Gastroesophageal sphincter (tissue), 4 donors: ENCODE measurements around the gene C9orf78. TPM values are rescaled to one million over a fixed set of nuclear protein-coding genes. Genes with fewer than 3 reads are reported as not detected.

Experiments used
- ATAC-seq: fragments of 150-250 bp; one replicate; pipeline ENCODE4 v1.9.1; 2016; ENCODE audit warnings: mild to moderate bottlenecking, moderate library complexity
- H3K27ac ChIP-seq, 4 donors: fragments of 200-600 bp; sonication (generic) in 3 of 4; 1 replicate in 3 of 4; 2 replicates in 1 of 4; pipeline ENCODE4 v1.5.1; 2016 to 2019
- H3K27me3 ChIP-seq: fragments of 200-600 bp; sonication (generic); one replicate; pipeline ENCODE4 v1.5.1; 2019
- H3K36me3 ChIP-seq, 2 donors: fragments of 200-600 bp; sonication (generic); one replicate each; pipeline ENCODE4 v1.5.1; 2019; ENCODE audit warnings: control low read depth in 1 of 2
- H3K4me1 ChIP-seq, 3 donors: fragments of 200-600 bp; sonication (generic); 1 replicate in 2 of 3; 2 replicates in 1 of 3; pipeline ENCODE4 v1.5.1; 2016 to 2019; ENCODE audit warnings: control low read depth in 2 of 3
- H3K4me3 ChIP-seq, 2 donors: fragments of 200-600 bp; sonication (generic); one replicate each; pipeline ENCODE4 v1.5.1; 2019; ENCODE audit warnings: mild to moderate bottlenecking in 1 of 2, moderate library complexity in 1 of 2
- H3K9me3 ChIP-seq, 3 donors: fragments of 200-600 bp; sonication (generic); one replicate each; pipeline ENCODE4 v1.5.1; 2017 to 2019; ENCODE audit warnings: control low read depth in 2 of 3
- EP300 ChIP-seq: sonication (generic); formaldehyde crosslinking; IDR thresholded peaks from one replicate; pipeline ENCODE4 v1.6.1; 2017; ENCODE audit warnings: antibody characterized with exemption, mild to moderate bottlenecking
- POLR2A ChIP-seq, 2 donors: fragments of 450-650 bp; IDR thresholded peaks; one replicate each; pipeline ENCODE4 v1.6.1; 2017; ENCODE audit warnings: antibody characterized with exemption in 2 of 2, mild to moderate bottlenecking in 2 of 2, moderate library complexity in 1 of 2
- POLR2AphosphoS5 ChIP-seq: sonication (generic); formaldehyde crosslinking; IDR thresholded peaks from one replicate; pipeline ENCODE4 v1.6.1; 2017; ENCODE audit warnings: antibody characterized with exemption
- WGBS, 2 donors: methylation state at CpG; one replicate each; pipeline ENCODE4 v1.1.5; 2018; ENCODE audit warnings: low coverage in 1 of 2; 5-methylcytosine and 5-hydroxymethylcytosine counted together
- total RNA-seq, 4 donors: library from RNA; depleted of rRNA; stranded (reverse); fragments of >200 nt; gene quantifications; one replicate each; pipeline ENCODE4 v1.1.0, GENCODE V29; 2016
- TF ChIP-seq, protein P1 (sequence below), 4 experiments: fragments of 200-600 bp in 2 of 4; fragments of 450-650 bp in 2 of 4; sonication (generic) in 1 of 4; IDR thresholded peaks; one replicate each; pipeline ENCODE4 v1.5.1; 2017 to 2019; ENCODE audit warnings: antibody characterized with exemption in 4 of 4, mild to moderate bottlenecking in 2 of 4, moderate library complexity in 2 of 4

The C9orf78 gene
- total RNA-seq, 4 donors from 2014 or later, result 59.9 to 113 (median 85.0) TPM

DNA sequence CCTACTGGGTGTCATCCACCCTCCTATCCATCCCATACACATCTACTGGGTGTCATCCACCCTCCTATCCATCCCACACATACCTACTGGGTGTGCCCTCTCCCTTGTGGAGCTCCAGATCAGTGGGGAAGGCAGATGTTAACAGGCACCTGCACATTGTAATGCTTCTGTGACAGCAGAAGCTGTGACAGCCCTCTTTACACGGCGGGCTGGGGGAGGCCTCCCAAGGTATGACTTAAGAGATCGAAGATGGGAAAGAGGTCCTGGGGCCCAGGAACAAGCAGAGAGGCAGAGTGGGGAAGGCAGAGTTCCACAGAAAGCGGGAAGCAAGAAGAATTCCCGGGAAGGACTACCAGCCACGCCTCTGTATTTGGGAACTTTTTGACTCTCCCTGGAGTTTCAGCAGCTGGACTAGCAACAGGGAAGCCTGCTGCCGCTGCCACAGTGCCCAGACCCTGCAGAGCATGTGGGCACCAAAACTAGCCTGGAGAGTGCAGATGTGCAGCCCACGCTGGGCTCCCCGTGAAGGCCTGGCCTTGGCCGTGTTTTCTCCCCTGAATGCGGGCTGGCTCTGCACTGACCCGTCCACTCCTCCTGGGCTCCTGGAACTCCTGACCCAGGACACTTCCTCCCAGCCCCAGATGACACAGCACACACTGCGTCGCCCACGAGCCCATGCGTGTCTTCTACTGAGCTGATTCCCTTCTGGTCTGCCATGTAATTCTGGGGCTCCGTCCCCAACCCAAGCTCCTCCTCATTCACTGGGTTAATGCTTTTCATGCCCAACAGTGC is 20.4 kb downstream of the C9orf78 start:
- WGBS, 2 donors, result 79 to 80% methylated on average over 1 to 6 of the region's 17 CpGs
- Histone ChIP-seq H3K4me3 (no peak overlapping the region), H3K27ac (no peak overlapping the region), H3K4me1 (no peaks in the 10 kb centered on the region), H3K9me3 (no peaks in the 10 kb centered on the region), H3K27me3 (no peaks in the 10 kb centered on the region), H3K36me3 (peaks cover 0 to 94% of the 10 kb centered on the region in 2 donors)
- TF ChIP-seq EP300 (no peak), POLR2AphosphoS5 (no peak), POLR2A (IDR thresholded peaks at IDR 0.05) (no peak)
- TF ChIP-seq, protein P1, sequence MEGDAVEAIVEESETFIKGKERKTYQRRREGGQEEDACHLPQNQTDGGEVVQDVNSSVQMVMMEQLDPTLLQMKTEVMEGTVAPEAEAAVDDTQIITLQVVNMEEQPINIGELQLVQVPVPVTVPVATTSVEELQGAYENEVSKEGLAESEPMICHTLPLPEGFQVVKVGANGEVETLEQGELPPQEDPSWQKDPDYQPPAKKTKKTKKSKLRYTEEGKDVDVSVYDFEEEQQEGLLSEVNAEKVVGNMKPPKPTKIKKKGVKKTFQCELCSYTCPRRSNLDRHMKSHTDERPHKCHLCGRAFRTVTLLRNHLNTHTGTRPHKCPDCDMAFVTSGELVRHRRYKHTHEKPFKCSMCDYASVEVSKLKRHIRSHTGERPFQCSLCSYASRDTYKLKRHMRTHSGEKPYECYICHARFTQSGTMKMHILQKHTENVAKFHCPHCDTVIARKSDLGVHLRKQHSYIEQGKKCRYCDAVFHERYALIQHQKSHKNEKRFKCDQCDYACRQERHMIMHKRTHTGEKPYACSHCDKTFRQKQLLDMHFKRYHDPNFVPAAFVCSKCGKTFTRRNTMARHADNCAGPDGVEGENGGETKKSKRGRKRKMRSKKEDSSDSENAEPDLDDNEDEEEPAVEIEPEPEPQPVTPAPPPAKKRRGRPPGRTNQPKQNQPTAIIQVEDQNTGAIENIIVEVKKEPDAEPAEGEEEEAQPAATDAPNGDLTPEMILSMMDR (IDR thresholded peaks at IDR 0.05), result no peak
- no peak for ATAC-seq

DNA sequence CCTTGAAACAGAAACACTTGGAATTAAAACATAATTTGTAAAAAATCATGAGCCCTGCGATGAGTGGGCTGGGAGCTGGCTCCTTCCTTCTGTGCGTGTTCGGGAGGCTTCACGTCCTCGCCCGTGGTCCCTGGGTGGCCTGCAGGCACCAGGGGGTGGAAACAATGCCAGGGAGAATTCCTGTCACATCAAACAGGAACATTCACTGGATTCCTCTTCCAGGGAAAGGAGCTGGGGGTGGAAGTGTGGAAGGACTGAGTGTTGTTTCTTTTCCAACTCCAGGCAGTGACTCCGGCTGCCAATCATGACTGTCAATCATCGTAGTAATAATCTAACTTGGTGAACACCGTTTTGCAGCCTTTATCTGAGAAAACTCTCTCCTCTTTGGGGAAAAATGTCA is 21.4 kb downstream of the C9orf78 start:
- no peak overlapping the region for H3K27ac ChIP-seq
- H3K36me3 ChIP-seq, result peaks cover 0 to 94% of the 10 kb centered on the region in 2 donors
- TF ChIP-seq, protein P1 (IDR thresholded peaks at IDR 0.05), result no peak
- TF ChIP-seq EP300 (no peak), POLR2A (IDR thresholded peaks at IDR 0.05) (no peak), POLR2AphosphoS5 (no peak)
- H3K9me3 ChIP-seq, result no peaks in the 10 kb centered on the region
- WGBS, 2 donors, result 59 to 78% methylated on average over 7 to 9 of the region's 9 CpGs
- no peak for ATAC-seq
- H3K4me1 ChIP-seq, result no peaks in the 10 kb centered on the region
- H3K4me3 ChIP-seq, result no peak overlapping the region
- no peaks in the 10 kb centered on the region for H3K27me3 ChIP-seq

DNA sequence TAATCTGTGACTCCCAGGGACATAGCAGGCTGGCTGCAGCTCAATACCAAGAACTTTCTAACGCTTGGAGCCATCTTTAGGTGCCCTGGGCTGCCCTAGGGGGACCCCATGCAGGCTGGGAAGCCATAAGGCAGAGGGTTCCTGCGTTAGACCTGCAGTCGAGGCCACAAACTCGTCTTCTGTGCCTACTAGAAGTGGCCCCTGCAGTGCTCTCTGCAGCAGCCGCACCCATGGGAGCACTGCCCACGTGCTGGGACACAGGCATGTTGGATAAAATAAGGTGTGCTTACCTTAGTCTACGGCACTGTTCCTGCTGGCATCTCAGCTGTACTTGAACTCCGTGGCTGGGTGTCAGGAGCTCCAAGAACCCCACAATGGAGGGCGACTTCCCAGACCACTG is 22.7 kb downstream of the C9orf78 start:
- WGBS, 2 donors, result 100% methylated on average over 3 of the region's 9 CpGs; no CpG with 5 or more reads in 1 of the 2 donors
- Histone ChIP-seq H3K27me3 (no peaks in the 10 kb centered on the region), H3K36me3 (peaks cover 0 to 88% of the 10 kb centered on the region in 2 donors)

DNA sequence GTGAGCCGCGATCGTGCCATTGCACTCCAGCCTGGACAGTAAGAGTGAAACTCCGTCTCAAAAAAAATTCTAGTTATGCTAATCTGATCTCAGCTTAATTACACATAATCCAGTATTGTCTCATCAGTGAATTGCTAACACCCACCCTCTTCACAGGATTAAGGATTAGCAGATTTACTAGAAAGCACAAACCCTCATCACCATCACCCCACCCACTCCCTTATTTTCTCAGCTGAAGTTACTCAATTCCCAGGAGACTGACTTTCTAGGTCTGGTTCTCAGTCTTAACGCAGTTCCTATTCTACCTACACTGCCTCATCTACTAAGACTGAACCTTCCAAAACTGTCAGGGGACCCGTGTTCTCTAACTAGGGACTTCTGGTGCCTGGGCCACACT is 23.1 kb downstream of the C9orf78 start:
- H3K4me1 ChIP-seq, result no peaks in the 10 kb centered on the region
- H3K36me3 ChIP-seq, result peaks cover 0 to 88% of the 10 kb centered on the region in 2 donors
- no peak for ATAC-seq
- no peaks in the 10 kb centered on the region for H3K27me3 ChIP-seq
- no peak for TF ChIP-seq POLR2A (IDR thresholded peaks at IDR 0.05)
- TF ChIP-seq EP300, result no peak
- no peak for TF ChIP-seq POLR2AphosphoS5
- TF ChIP-seq, protein P1 (IDR thresholded peaks at IDR 0.05), result no peak
- 40 to 93% methylated on average over 1 to 5 of the region's 6 CpGs for WGBS, 2 donors
- H3K9me3 ChIP-seq, result no peaks in the 10 kb centered on the region
- no peak overlapping the region for H3K27ac ChIP-seq
- no peak overlapping the region for H3K4me3 ChIP-seq

More for the DNA sequence above, 22.7 kb downstream of the C9orf78 start:
- no peaks in the 10 kb centered on the region for H3K9me3 ChIP-seq
- no peak overlapping the region for H3K27ac ChIP-seq
- ATAC-seq, result no peak
- TF ChIP-seq POLR2AphosphoS5 (no peak), POLR2A (IDR thresholded peaks at IDR 0.05) (no peak), EP300 (no peak)
- TF ChIP-seq, protein P1 (IDR thresholded peaks at IDR 0.05), result no peak
- H3K4me1 ChIP-seq, result no peaks in the 10 kb centered on the region
- no peak overlapping the region for H3K4me3 ChIP-seq

DNA sequence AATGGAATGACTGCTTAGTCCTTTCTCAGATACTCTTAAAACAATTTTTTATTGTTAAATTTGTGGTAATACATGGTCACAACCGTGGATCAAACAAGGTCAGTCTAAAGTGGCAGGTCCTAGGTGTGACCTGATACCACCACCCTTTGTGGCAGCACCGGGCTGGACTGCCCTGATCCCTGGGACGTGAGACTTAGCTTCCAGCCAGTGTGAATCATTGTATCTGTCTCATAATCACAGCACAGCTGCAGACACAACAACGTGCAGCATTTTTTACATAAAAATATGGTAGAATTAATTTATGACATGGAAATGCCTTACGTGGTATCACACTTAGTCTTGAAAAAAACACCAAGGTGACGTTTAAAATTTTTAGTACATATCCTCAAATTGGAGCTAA is 24.3 kb downstream of the C9orf78 start:
- ATAC-seq, result no peak
- H3K9me3 ChIP-seq, result no peaks in the 10 kb centered on the region
- TF ChIP-seq POLR2A (IDR thresholded peaks at IDR 0.05) (no peak), EP300 (no peak), POLR2AphosphoS5 (no peak)
- TF ChIP-seq, protein P1 (IDR thresholded peaks at IDR 0.05), result no peak
- H3K36me3 ChIP-seq, result peaks cover 0 to 87% of the 10 kb centered on the region in 2 donors
- H3K27ac ChIP-seq, result no peak overlapping the region
- H3K27me3 ChIP-seq, result no peaks in the 10 kb centered on the region
- 71 to 81% methylated on average over 6 of the region's 6 CpGs for WGBS, 2 donors
- H3K4me1 ChIP-seq, result no peaks in the 10 kb centered on the region
- H3K4me3 ChIP-seq, result no peak overlapping the region
